Mesodermal cell (in vitro differentiated cells): ENCODE measurements around the gene AP1G2.

Experiments
- H3K27ac ChIP-seq: 2 replicates; pipeline ENCODE4 v1.7.0; 2013; ENCODE audit warnings: mild to moderate bottlenecking, low read depth, low read length, moderate library complexity; ENCODE audit not compliant: severe bottlenecking
- H3K36me3 ChIP-seq: 2 replicates; pipeline ENCODE4 v1.7.1; 2013; ENCODE audit warnings: mild to moderate bottlenecking, low read length, moderate library complexity; ENCODE audit not compliant: control insufficient read depth, insufficient read depth
- H3K4me1 ChIP-seq: one replicate; pipeline ENCODE4 v1.7.1; 2013; ENCODE audit warnings: mild to moderate bottlenecking, low read length; ENCODE audit not compliant: insufficient read depth, control insufficient read depth, poor library complexity, severe bottlenecking
- H3K4me3 ChIP-seq: 2 replicates; pipeline ENCODE4 v1.7.0; 2013; ENCODE audit warnings: low read length, control low read depth, mild to moderate bottlenecking; ENCODE audit not compliant: insufficient read depth, poor library complexity, severe bottlenecking; ENCODE audit errors: extremely low read depth
- H3K9me3 ChIP-seq: 2 replicates; pipeline ENCODE4 v1.7.1; 2013; ENCODE audit warnings: mild to moderate bottlenecking, low read length, moderate library complexity; ENCODE audit not compliant: control insufficient read depth
- WGBS, 2 experiments: methylation state at CpG; one replicate each; pipeline ENCODE4 v1.1.5; 2013; ENCODE audit warnings: missing lambda C conversion rate in 2 of 2; ENCODE audit not compliant: insufficient coverage in 2 of 2; 5-methylcytosine and 5-hydroxymethylcytosine counted together

AP1G2 gene

DNA sequence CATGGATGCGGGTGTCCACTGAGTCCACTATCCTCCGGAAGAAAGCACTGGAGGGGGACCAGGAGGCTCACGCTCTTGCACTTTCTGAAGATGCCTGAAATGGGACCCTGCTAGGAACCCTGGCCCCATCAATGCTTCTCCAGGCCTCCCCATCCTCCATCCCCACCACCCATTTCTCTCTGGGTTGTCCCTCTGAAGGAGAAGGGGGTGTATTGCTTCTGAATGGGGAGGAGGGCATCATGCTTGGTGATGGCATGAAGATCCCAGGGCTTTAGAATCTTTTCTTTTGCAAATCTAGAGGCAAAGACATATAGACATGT lies 11.7 kb upstream of the AP1G2 start:
- Histone ChIP-seq H3K9me3 (no peaks in the 10 kb centered on the region), H3K27ac (no peak overlapping the region), H3K36me3 (no peaks in the 10 kb centered on the region), H3K4me1 (peaks cover 3% of the 10 kb centered on the region), H3K4me3 (no peak overlapping the region)
- 54 to 80% methylated on average over 1 to 2 of the region's 3 CpGs for WGBS, 2 experiments

DNA sequence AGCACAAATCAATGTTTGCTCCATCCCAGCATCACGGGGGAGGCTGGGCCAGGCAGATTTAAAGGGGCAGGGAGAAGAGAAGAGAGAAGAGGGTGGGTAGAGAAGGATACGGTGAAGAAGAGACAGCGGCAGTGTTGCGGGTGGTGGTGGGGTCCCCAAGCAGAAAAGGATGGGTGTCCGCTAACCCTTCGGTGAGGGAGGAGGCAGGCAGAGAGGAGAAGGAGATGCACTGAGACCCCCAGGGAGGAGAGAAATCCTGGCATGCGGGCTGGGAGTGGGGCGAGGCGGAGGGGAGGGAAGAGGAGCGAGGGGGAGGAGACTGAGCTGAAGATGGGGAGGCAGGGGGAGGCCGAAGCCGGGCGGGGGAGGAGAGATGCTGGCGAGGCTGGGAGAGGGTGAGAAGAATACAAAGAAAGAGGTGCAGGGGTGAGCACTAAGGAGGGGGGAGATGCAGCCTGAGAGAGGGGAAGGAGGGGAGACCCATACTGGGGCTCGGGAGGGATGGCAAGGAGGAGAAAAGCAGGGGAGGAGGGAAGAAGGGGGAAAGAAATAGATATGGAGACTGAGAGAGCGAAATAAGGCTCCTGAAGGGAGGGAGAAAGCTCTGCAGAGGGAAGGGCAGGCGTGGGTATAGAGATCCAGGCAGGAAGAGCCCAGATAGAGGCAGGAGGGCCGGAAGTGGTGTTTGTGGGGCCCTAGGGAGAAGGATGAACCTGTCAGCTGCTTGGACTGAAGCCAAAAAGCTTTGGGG lies 11.1 kb upstream of the AP1G2 start, which contains the start of gene JPH4:
TSS of gene JPH4 (minus strand) at position 231 of the 751 bp plus-strand sequence. CDS start 1,337 bp downstream, outside the sequence.
- WGBS, 2 experiments = 11 to 16% methylated on average over 14 to 17 of the region's 18 CpGs
- Histone ChIP-seq H3K9me3 (no peaks in the 10 kb centered on the region), H3K27ac (no peak within 1 kb of the TSS), H3K4me3 (peak within 1 kb of the TSS; percentile 34), H3K36me3 (no peaks in the 10 kb centered on the region), H3K4me1 (peaks cover 3% of the 10 kb centered on the region)

DNA sequence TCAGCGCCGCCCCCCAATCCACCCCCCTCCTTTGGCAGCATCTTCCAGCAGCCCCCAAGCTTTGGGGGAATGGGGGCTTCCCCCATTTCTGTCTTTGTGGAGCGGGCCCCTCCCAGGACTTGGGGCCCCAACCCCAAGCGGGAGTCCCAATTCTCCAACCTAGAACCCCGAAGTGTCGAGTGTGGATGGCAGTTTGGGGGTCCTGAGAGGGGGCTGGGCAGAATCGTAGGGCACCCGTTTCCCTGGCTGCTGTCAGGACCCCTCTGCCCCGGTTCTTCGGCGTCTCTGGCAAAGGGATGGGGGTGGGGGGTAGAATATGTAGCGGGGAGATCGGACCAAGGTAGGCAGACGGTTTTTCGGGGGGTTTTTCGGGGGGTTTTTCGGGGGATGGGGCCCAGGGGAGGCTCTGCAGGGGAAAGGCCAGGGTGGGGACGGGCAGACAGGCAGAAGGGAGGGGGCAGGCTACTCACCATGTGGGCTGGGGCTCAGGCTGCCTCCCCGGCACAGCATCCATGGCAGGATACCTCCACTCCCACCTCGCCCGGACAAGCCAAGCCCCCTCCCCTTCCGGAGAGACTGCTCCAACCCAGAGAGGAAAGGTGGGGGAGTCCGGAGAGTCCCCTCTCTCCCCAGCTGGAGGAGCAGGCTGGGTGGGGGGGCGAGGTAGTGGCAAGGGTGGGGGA lies 10.3 kb upstream of the AP1G2 start:
- Histone ChIP-seq H3K4me1 (peaks cover 4% of the 10 kb centered on the region), H3K27ac (no peak overlapping the region)

DNA sequence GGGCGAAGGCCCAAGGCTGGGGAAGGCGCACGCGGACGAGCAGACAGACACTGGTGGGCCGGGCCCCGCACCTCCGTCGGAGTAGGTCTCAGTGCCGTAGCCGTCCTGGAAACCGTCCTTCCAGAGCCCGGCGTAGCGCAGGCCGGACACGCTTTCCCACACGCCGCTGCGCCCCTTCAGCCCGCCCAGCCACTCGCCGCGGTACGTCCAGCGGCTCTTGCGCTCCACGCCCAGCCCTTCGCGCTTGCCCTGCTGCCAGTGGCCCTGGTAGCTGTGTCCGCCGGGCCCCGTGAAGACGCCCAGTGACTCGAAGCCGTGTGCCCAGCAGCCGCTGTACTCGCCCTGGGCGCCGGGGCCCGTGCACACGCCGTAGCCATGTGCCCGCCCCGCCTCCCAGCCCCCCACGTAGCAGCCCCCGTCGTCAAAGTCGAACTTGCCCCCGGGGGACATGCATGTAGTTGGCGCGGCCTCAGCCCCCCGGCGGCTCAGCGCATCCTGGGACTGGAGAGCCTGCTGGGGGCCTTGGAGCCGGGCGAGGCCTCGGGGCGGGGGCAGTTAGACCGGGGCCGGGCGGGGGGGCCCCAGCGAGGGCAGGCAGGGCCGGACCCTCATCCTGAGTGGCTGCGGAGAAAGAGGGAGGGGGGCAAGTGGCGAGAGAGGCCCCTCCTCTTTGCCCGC lies 9.6 kb upstream of the AP1G2 start:
- H3K4me3 ChIP-seq = peak overlapping the region; percentile 34
- no peaks in the 10 kb centered on the region for H3K9me3 ChIP-seq
- peaks cover 11% of the 10 kb centered on the region for H3K4me1 ChIP-seq
- H3K36me3 ChIP-seq = no peaks in the 10 kb centered on the region
- 6 to 7% methylated on average over 46 to 56 of the region's 67 CpGs for WGBS, 2 experiments
- H3K27ac ChIP-seq = no peak overlapping the region

More for the DNA sequence above, 10.3 kb upstream of the AP1G2 start:
- no peaks in the 10 kb centered on the region for H3K9me3 ChIP-seq
- 1 to 3% methylated on average over 5 to 13 of the region's 24 CpGs for WGBS, 2 experiments
- peak overlapping the region; percentile 34 for H3K4me3 ChIP-seq
- no peaks in the 10 kb centered on the region for H3K36me3 ChIP-seq

DNA sequence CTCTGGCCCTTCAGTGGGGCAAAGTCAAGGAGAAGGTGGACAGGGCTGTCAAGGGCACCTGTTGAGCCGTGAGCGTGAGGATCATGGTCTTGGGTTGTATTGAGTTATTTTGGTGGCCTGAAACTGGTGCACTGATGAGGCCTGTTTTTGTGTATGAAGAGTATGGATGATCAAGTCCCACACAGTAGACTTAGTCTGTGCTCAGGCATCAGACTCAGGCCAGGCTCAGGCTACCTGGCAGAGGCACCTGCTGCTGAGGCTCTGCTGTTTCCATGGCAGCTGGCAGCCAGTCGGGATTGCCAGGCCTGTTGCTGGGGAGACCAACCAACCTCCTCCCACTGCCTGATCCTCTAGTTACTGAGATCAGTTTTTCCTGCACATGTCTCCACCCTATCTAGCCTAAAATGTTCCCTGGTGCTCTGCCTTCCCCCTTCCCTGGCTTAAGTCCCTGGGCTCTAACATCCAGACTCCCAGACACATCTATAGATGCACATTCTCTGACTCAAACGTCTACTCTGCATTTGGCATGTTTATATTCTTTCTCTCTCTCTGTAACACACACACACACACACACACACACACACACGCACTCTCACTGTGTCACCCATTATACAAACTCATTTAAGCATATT lies 5.9 kb upstream of the AP1G2 start:
- Histone ChIP-seq H3K36me3 (no peaks in the 10 kb centered on the region), H3K4me3 (no peak overlapping the region), H3K9me3 (no peaks in the 10 kb centered on the region), H3K27ac (no peak overlapping the region), H3K4me1 (peaks cover 14% of the 10 kb centered on the region)
- WGBS, 2 experiments = 89 to 96% methylated on average over 3 to 5 of the region's 5 CpGs

DNA sequence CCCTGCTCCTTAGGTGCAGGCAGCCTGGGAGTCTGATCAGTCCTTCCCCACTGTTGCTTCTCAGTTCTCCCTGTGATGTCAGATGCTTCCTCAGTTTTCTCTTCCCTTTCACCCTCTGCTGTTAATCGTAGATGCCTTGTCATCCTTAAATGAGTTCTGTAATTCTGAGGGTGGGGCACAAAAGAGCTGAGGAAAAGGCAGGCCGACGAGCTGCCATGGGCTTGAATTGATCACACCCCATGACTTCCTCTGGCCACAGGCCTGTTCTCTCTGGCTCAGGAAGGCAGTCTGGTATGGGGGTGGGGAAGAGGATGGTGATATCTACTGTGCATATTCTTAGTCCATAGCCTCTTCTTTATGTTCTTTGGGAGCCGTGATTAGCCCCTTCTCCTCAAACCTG lies 5.2 kb upstream of the AP1G2 start:
- no peak overlapping the region for H3K4me3 ChIP-seq
- no peaks in the 10 kb centered on the region for H3K9me3 ChIP-seq
- H3K27ac ChIP-seq = no peak overlapping the region
- 49 to 63% methylated on average over 2 to 3 of the region's 4 CpGs for WGBS, 2 experiments
- H3K36me3 ChIP-seq = no peaks in the 10 kb centered on the region
- peaks cover 20% of the 10 kb centered on the region for H3K4me1 ChIP-seq

DNA sequence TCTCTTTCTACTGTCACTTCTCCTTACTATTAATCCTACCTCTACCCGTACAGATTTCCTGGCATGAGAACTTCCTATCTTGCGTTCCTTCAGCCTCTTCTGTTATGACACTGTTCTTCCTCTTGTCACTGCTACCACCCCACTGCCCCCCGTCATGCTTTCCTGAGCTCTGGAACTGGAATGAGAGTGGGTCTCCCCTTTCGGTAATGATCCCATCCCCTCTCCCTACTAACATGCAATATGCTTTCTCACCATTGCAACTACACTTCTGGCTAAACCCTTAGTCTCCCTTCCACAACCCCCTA lies 4.9 kb upstream of the AP1G2 start:
- H3K4me3 ChIP-seq = no peak overlapping the region
- H3K9me3 ChIP-seq = no peaks in the 10 kb centered on the region
- WGBS, 2 experiments = 78 to 85% methylated on average over 4 of the region's 4 CpGs
- peaks cover 20% of the 10 kb centered on the region for H3K4me1 ChIP-seq
- H3K36me3 ChIP-seq = no peaks in the 10 kb centered on the region
- no peak overlapping the region for H3K27ac ChIP-seq

DNA sequence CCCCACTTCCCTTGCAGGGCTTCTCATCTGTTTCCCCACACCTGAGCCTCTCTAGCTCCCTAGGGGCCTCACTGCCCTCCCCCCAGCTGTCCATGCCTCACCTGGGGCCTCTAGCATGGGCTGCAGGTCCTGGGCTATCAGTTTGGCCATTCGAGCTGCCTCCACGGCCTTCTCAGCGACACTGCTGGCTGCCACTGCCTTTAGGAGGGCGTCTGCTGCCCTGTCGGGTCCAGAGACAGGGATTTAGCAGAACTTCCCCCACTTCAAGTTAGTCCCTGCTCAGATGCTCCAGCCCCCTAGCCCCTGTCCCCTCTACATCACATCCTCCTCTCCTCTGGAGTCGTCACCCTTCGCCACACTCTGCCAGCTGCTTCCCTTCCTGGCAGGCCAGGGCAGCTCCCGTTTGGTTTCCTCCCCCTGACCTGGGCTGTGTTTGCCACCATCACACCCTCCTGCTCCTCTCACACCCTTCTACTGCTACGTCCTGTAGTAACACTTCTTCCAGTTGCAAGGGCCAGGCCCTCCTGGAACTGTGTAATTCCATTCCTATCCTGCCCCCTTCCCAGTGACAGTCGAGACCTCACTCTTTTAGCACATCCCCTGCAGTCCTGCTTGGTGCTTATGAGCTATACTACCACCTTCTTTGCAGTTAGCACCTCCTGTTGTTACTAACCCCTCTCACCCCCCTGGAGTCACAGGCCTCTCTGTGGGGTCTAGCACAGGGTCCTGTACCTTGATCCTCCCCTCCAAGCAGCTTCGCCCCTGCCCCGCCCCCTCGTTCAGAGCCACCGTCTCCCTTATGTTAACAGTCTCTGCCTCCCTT lies 4.3 kb upstream of the AP1G2 start:
- Histone ChIP-seq H3K4me1 (peaks cover 20% of the 10 kb centered on the region), H3K36me3 (no peaks in the 10 kb centered on the region), H3K27ac (no peak overlapping the region), H3K4me3 (no peak overlapping the region), H3K9me3 (no peaks in the 10 kb centered on the region)
- 77 to 83% methylated on average over 9 to 14 of the region's 14 CpGs for WGBS, 2 experiments

DNA sequence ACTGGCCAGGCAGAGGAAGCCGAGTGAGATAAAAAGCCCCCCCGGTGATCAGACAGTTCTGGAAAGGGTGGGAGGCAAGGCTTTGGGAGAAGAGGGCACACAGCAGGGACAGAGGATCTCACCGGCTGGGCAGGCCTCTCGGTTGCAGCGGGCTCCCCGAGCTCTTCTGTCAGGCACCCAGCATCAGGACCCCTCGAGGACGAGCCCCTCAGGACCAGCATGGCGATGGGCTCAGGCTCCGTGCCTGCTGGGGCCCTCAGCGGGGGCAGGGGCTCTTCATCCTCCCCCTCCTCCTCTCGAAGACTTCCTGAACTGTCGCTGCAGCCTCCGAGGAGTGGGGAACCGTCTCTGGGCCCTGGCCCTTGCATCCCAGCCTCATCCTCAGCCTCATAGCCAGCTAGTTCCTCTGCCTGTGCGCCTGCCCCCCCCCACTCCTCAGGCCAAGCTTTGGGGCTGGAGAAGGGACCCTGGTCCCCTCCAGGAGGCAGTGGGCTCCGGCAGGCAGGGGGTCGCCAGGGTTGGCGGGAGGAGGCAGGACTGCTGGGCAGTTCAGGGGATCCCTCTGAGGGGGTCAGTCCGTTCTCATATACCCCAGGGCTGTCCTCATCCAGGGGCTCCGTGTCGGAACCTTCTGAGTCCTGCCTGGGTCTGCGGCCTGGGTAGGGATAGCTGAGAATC lies 3.4 kb upstream of the AP1G2 start:
- Histone ChIP-seq H3K27ac (no peak overlapping the region), H3K36me3 (peaks cover under 1% of the 10 kb centered on the region), H3K4me3 (no peak overlapping the region), H3K4me1 (peaks cover 20% of the 10 kb centered on the region), H3K9me3 (no peaks in the 10 kb centered on the region)
- 92 to 93% methylated on average over 17 to 20 of the region's 23 CpGs for WGBS, 2 experiments
